Caco-2 (cell line): Measurements from ENCODE around the gene BLMH. TPM values are rescaled to one million over a fixed set of nuclear protein-coding genes. Genes with fewer than 3 reads are reported as not detected.
A peak's percentile ranks its signal among the peaks of the same experiment; 100 is the strongest.

Experiments used
- BruUV-seq: library from RNA; stranded (reverse); fragments of 400-500 nt; replicated peaks from 2 replicates; lab custom pipeline; 2021; lab: Mats Ljungman, UMichigan
- CTCF ChIA-PET: fragments of 300-600 bp; sonication (Branson Sonifier 250); formaldehyde crosslinking; loops from one replicate; lab custom pipeline; 2022; ENCODE audit warnings: antibody characterized with exemption; lab: Charles Lee
- POLR2A ChIA-PET: fragments of 300-600 bp; sonication (Branson Sonifier 250); formaldehyde crosslinking; loops from one replicate; lab custom pipeline; 2022; ENCODE audit warnings: antibody characterized with exemption; lab: Charles Lee
- DNase-seq, 2 experiments: peaks; one replicate each; pipeline versions ENCODE4 v3.0.0 to v3.0.0-alpha.2; 2020 to 2022
- H3K27me3 ChIP-seq: replicated peaks from 2 replicates; pipeline ENCODE4 v1.6.0; 2011; ENCODE audit warnings: low read length; ENCODE audit not compliant: control insufficient read depth, insufficient read depth
- H3K36me3 ChIP-seq: 2 replicates; pipeline ENCODE4 v1.5.1; 2011; ENCODE audit warnings: low read length; ENCODE audit not compliant: control insufficient read depth, insufficient read depth
- H3K4me1 ChIP-seq: fragments of 250-450 bp; sonication (Bioruptor Pico); 2 replicates; pipeline ENCODE4 v1.5.1; 2020; ENCODE audit warnings: mild to moderate bottlenecking
- H3K4me3 ChIP-seq: 2 replicates; pipeline ENCODE4 v1.5.1; 2011; ENCODE audit warnings: low read depth, mild to moderate bottlenecking, control low read depth, low read length
- H3K9me3 ChIP-seq: fragments of 250-450 bp; sonication (Bioruptor Pico); 2 replicates; pipeline ENCODE4 v1.5.1; 2020; ENCODE audit warnings: mild to moderate bottlenecking, moderate library complexity
- H3K27ac Mint-ChIP-seq: one replicate; pipeline ENCODE4 v1.8.0; 2022; ENCODE audit warnings: mixed read lengths; ENCODE audit not compliant: unreplicated experiment
- H3K27me3 Mint-ChIP-seq: one replicate; pipeline ENCODE4 v1.8.0; 2022; ENCODE audit warnings: mixed read lengths; ENCODE audit not compliant: insufficient read depth, unreplicated experiment
- H3K36me3 Mint-ChIP-seq: one replicate; pipeline ENCODE4 v1.8.0; 2022; ENCODE audit warnings: mild to moderate bottlenecking, mixed read lengths; ENCODE audit not compliant: insufficient read depth, unreplicated experiment
- H3K4me1 Mint-ChIP-seq: one replicate; pipeline ENCODE4 v1.8.0; 2022; ENCODE audit warnings: low read depth, mixed read lengths; ENCODE audit not compliant: unreplicated experiment
- H3K4me3 Mint-ChIP-seq: one replicate; pipeline ENCODE4 v1.8.0; 2022; ENCODE audit warnings: mild to moderate bottlenecking, moderate library complexity, mixed read lengths; ENCODE audit not compliant: unreplicated experiment
- H3K9me3 Mint-ChIP-seq: one replicate; pipeline ENCODE4 v1.8.0; 2022; ENCODE audit warnings: mixed read lengths; ENCODE audit not compliant: unreplicated experiment
- CTCF ChIP-seq, 2 experiments: fragments of 200-600 bp in 1 of 2; IDR thresholded peaks; 1 replicate in 1 of 2; 2 replicates in 1 of 2; pipeline versions ENCODE4 v1.5.1 to v1.8.0; 2011 to 2022; ENCODE audit warnings: antibody characterized with exemption in 1 of 2, control low read depth in 1 of 2, inconsistent platforms in 1 of 2, low read depth in 1 of 2, low read length in 1 of 2, mild to moderate bottlenecking in 1 of 2, moderate library complexity in 1 of 2; ENCODE audit not compliant: insufficient read depth in 1 of 2, severe bottlenecking in 1 of 2, unreplicated experiment in 1 of 2
- intact Hi-C: fragments of 100-400 bp; cut with micrococcal nuclease; formaldehyde crosslinking; loops from one replicate; pipeline ENCODE4 v1.10.0; 2022; ENCODE audit not compliant: unreplicated experiment
- total RNA-seq: library from RNA; stranded (reverse); gene quantifications from 2 replicates; pipeline ENCODE4 v1.2.3, GENCODE V29; 2022

Gene BLMH
- total RNA-seq, 1 experiment from 2014 or later, result 56.1 TPM

GRCh38 chr17:30253312-30253711, 38.4 kb downstream of the BLMH start:
- H3K36me3 ChIP-seq, result no peaks in the 10 kb centered on the region; the same call in 1 of the 2 replicates
- no peak for DNase-seq

GRCh38 chr17:30251931-30252330, 39.8 kb downstream of the BLMH start:
- Histone ChIP-seq H3K4me3 (no peak overlapping the region), H3K4me1 (peaks cover 42% of the 10 kb centered on the region), H3K27me3 (no peaks in the 10 kb centered on the region), H3K36me3 (no peaks in the 10 kb centered on the region; the same call in 1 of the 2 replicates), H3K9me3 (no peaks in the 10 kb centered on the region)
- intact Hi-C loops, result no loop called here
- H3K27ac Mint-ChIP-seq, result no peak overlapping the region
- H3K4me3 Mint-ChIP-seq, result no peak overlapping the region
- POLR2A ChIA-PET, result no interaction called here
- H3K9me3 Mint-ChIP-seq, result no peaks in the 10 kb centered on the region
- BruUV-seq, result no TSS peak
- no peak for TF ChIP-seq CTCF (IDR thresholded peaks at IDR 0.05; ENCODE audit: insufficient read depth in 1 of 2, low read depth in 1 of 2, low read length in 1 of 2, severe bottlenecking in 1 of 2, unreplicated experiment in 1 of 2)
- peaks cover 28% of the 10 kb centered on the region for H3K36me3 Mint-ChIP-seq
- DNase-seq, result no peak
- CTCF ChIA-PET, result no interaction called here
- peaks cover 18% of the 10 kb centered on the region for H3K4me1 Mint-ChIP-seq
- no peaks in the 10 kb centered on the region for H3K27me3 Mint-ChIP-seq

More at GRCh38 chr17:30253312-30253711, 38.4 kb downstream of the BLMH start:
- POLR2A ChIA-PET, result no interaction called here
- Mint-ChIP-seq H3K4me3 (no peak overlapping the region), H3K27ac (peak overlapping the region; percentile 58), H3K27me3 (no peaks in the 10 kb centered on the region), H3K9me3 (no peaks in the 10 kb centered on the region), H3K4me1 (peaks cover 25% of the 10 kb centered on the region), H3K36me3 (peaks cover 17% of the 10 kb centered on the region)
- CTCF ChIA-PET, result no interaction called here
- intact Hi-C loops, result no loop called here
- Histone ChIP-seq H3K4me3 (no peak overlapping the region), H3K27me3 (no peaks in the 10 kb centered on the region), H3K9me3 (no peaks in the 10 kb centered on the region), H3K4me1 (peaks cover 46% of the 10 kb centered on the region)
- TF ChIP-seq CTCF (IDR thresholded peaks at IDR 0.05; ENCODE audit: insufficient read depth in 1 of 2, low read depth in 1 of 2, low read length in 1 of 2, severe bottlenecking in 1 of 2, unreplicated experiment in 1 of 2), result no peak
- BruUV-seq, result no TSS peak

- POLR2A ChIA-PET, result no interaction called here
- Histone ChIP-seq H3K27me3 (no peaks in the 10 kb centered on the region), H3K9me3 (no peaks in the 10 kb centered on the region), H3K4me3 (no peak overlapping the region), H3K4me1 (peaks cover 40% of the 10 kb centered on the region), H3K36me3 (no peaks in the 10 kb centered on the region; the same call in 1 of the 2 replicates)
- peaks cover 28% of the 10 kb centered on the region for H3K36me3 Mint-ChIP-seq
- peak overlapping the region; percentile 17 for H3K27ac Mint-ChIP-seq
- intact Hi-C loops, result loop anchor here (1.0 kb wide), 1 partner anchor 15 kb away; no protein-coding TSS in a partner anchor
- BruUV-seq, result no TSS peak
- TF ChIP-seq CTCF (IDR thresholded peaks at IDR 0.05; ENCODE audit: insufficient read depth in 1 of 2, low read depth in 1 of 2, low read length in 1 of 2, severe bottlenecking in 1 of 2, unreplicated experiment in 1 of 2), result no peak
- H3K27me3 Mint-ChIP-seq, result no peaks in the 10 kb centered on the region
- H3K4me1 Mint-ChIP-seq, result peaks cover 17% of the 10 kb centered on the region
- DNase-seq, result peak; percentile 46 to 64
- H3K4me3 Mint-ChIP-seq, result no peak overlapping the region
- no peaks in the 10 kb centered on the region for H3K9me3 Mint-ChIP-seq
- CTCF ChIA-PET, result no interaction called here
These were observed 42.3 kb downstream of the BLMH start for GRCh38 chr17:30249460-30249859.
